ENCODE data around the gene OXNAD1. TPM values are rescaled to one million over a fixed set of nuclear protein-coding genes. Genes with fewer than 3 reads are reported as not detected.

The OXNAD1 gene
- total and polyA plus RNA-seq, 5 donors from 2014 or later = 31.1 to 109 (median 60.6) TPM

DNA sequence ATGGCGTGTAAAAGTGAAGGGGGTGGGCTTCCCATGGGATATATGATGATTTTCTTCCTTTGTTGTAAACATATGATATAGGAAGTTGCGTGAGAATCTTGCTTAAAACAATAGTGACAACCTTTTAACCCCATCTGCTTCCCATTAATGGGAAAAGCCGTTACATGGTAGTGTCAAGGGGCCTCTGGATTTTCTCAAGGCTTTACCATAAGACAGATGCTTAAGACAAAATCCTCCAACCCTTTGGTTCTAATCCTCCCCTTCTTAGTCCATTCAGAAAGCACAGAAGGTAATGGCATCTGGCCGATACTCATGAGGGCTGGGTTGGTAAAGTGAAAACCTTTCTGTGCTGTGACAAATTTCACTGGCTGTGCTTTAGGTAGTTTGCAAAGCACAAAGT lies 25.2 kb upstream of the OXNAD1 start:
- Mint-ChIP-seq H3K4me3 (no peak overlapping the region), H3K9me3 (no peaks in the 10 kb centered on the region), H3K27me3 (peaks cover 13% of the 10 kb centered on the region), H3K27ac (no peak overlapping the region), H3K4me1 (peaks cover 0 to 4% (median 0%) of the 10 kb centered on the region in 4 donors), H3K36me3 (peaks cover 3% of the 10 kb centered on the region)
- Histone ChIP-seq H3K27ac (ENCODE audit: insufficient read depth, low read length, poor library complexity, severe bottlenecking) (no peak overlapping the region), H3K4me1 (ENCODE audit: control insufficient read depth, insufficient read depth, low read length, poor library complexity, severe bottlenecking) (no peaks in the 10 kb centered on the region), H3K9me3 (ENCODE audit: control insufficient read depth in 2 of 2, low read length in 2 of 2) (no peaks in the 10 kb centered on the region), H3K36me3 (ENCODE audit: control insufficient read depth, insufficient read depth, low read length) (no peaks in the 10 kb centered on the region), H3K4me3 (ENCODE audit: low read depth, low read length) (no peak overlapping the region), H3K27me3 (ENCODE audit: control insufficient read depth, insufficient read depth, low read length) (no peaks in the 10 kb centered on the region)
- ATAC-seq (ENCODE audit: low read depth in 2 of 2) (no peak), DNase-seq (no peak)

DNA sequence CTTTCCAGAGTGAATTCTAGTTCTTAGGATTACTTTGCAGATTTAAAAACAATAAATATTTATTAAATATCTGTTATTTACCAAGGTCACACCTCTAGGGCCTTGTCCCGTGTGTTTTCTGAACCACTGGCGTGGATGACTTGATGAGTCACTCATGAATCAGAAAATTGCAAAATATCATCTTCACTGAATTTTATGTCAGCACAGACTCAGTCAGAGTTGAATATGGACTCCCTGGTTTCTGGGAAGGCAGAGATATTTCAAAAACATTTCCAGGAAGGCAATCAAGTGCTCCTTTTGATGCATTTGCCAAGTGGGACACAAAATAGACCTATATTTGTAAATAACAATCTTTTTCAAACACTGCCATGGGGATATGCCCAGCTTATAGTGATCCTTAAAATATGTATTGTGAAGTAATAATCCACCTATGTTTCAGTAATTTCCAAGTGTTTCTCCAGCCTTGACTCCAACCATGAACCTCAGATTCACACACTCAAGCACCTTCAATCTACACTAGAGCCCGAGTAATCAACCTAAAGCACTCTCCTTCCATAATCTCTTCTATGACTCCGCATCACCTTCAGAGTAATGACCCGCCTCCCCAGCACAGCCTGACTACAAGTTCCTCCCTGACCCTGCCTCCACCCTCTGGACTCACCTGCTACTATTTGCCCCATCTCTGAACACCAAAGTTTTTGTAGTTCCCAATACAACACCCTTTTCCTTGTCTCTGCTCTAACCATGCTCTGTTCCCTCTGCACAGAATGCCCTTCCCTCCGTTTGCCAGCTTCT lies 24.6 kb upstream of the OXNAD1 start:
- Mint-ChIP-seq H3K4me3 (no peak overlapping the region), H3K9me3 (no peaks in the 10 kb centered on the region), H3K36me3 (peaks cover 3% of the 10 kb centered on the region), H3K4me1 (peaks cover 0 to 4% (median 0%) of the 10 kb centered on the region in 4 donors), H3K27ac (peak overlapping the region in 2 of 3 donors; percentile 39 to 81), H3K27me3 (peaks cover 10% of the 10 kb centered on the region)
- H3K4me1 ChIP-seq (ENCODE audit: control insufficient read depth, insufficient read depth, low read length, poor library complexity, severe bottlenecking) = no peaks in the 10 kb centered on the region
- H3K9me3 ChIP-seq (ENCODE audit: control insufficient read depth in 2 of 2, low read length in 2 of 2) = no peaks in the 10 kb centered on the region
- H3K27me3 ChIP-seq (ENCODE audit: control insufficient read depth, insufficient read depth, low read length) = no peaks in the 10 kb centered on the region
- H3K4me3 ChIP-seq (ENCODE audit: low read depth, low read length) = no peak overlapping the region
- no peak overlapping the region for H3K27ac ChIP-seq (ENCODE audit: insufficient read depth, low read length, poor library complexity, severe bottlenecking)
- ATAC-seq (ENCODE audit: low read depth in 2 of 2) = no peak
- DNase-seq = peak in 1 of 3 donors; percentile 39
- no peaks in the 10 kb centered on the region for H3K36me3 ChIP-seq (ENCODE audit: control insufficient read depth, insufficient read depth, low read length)

DNA sequence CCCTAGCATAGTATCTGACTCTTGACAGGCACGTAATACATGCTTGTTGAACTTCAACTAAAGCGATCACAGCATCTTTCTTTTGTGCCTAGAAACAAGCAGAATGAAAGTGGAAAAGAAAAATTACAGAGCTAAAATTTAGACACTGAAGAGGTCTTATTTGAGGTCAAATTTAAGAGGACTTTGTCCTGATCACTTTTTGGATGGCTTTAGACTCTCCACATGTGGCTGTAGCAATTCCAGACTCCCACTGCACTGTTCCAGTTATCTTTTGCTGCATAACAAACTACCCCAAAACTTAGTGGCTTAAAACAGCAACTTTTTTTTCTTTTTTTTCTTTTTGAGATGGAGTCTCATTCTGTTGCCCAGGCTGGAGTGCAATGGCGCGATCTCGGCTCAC lies 23.8 kb upstream of the OXNAD1 start:
- no peak for DNase-seq
- H3K4me1 Mint-ChIP-seq = peaks cover 0 to 4% (median 0%) of the 10 kb centered on the region in 4 donors
- H3K27me3 ChIP-seq (ENCODE audit: control insufficient read depth, insufficient read depth, low read length) = no peaks in the 10 kb centered on the region
- peaks cover 10% of the 10 kb centered on the region for H3K27me3 Mint-ChIP-seq
- no peak overlapping the region for H3K4me3 ChIP-seq (ENCODE audit: low read depth, low read length)
- H3K36me3 Mint-ChIP-seq = peaks cover 3% of the 10 kb centered on the region
- H3K27ac ChIP-seq (ENCODE audit: insufficient read depth, low read length, poor library complexity, severe bottlenecking) = no peak overlapping the region
- H3K36me3 ChIP-seq (ENCODE audit: control insufficient read depth, insufficient read depth, low read length) = no peaks in the 10 kb centered on the region
- ATAC-seq (ENCODE audit: low read depth in 2 of 2) = no peak
- no peaks in the 10 kb centered on the region for H3K9me3 Mint-ChIP-seq
- H3K4me1 ChIP-seq (ENCODE audit: control insufficient read depth, insufficient read depth, low read length, poor library complexity, severe bottlenecking) = no peaks in the 10 kb centered on the region
- H3K9me3 ChIP-seq (ENCODE audit: control insufficient read depth in 2 of 2, low read length in 2 of 2) = no peaks in the 10 kb centered on the region
- no peak overlapping the region for H3K27ac Mint-ChIP-seq
- no peak overlapping the region for H3K4me3 Mint-ChIP-seq

DNA sequence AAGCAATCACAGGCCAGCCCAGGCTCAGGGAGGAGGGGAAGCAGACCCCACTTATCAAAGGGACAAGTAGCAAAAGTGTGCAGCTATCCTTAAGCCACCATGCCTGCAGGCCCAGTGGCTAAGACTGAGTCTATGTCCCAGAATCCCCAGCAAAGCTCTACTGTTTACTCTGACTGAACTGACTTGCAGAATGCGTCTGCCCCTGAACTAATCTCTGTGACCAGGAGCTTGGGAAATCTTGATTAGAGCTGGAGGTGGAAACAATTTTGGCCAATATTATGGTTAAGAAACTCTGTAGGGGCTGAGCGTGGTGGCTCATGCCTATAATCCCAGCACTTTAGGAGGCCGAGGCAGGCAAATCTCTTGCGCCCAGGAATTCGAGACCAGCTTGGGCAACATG lies 22.8 kb upstream of the OXNAD1 start:
- H3K36me3 Mint-ChIP-seq = peaks cover 3% of the 10 kb centered on the region
- peaks cover 8% of the 10 kb centered on the region for H3K27me3 Mint-ChIP-seq
- DNase-seq (no peak), ATAC-seq (ENCODE audit: low read depth in 2 of 2) (no peak)
- Histone ChIP-seq H3K27ac (ENCODE audit: insufficient read depth, low read length, poor library complexity, severe bottlenecking) (no peak overlapping the region), H3K36me3 (ENCODE audit: control insufficient read depth, insufficient read depth, low read length) (no peaks in the 10 kb centered on the region), H3K4me1 (ENCODE audit: control insufficient read depth, insufficient read depth, low read length, poor library complexity, severe bottlenecking) (no peaks in the 10 kb centered on the region), H3K9me3 (ENCODE audit: control insufficient read depth in 2 of 2, low read length in 2 of 2) (no peaks in the 10 kb centered on the region), H3K27me3 (ENCODE audit: control insufficient read depth, insufficient read depth, low read length) (no peaks in the 10 kb centered on the region), H3K4me3 (ENCODE audit: low read depth, low read length) (no peak overlapping the region)
- H3K9me3 Mint-ChIP-seq = no peaks in the 10 kb centered on the region
- no peak overlapping the region for H3K4me3 Mint-ChIP-seq
- H3K4me1 Mint-ChIP-seq = peaks cover 0 to 5% (median 2%) of the 10 kb centered on the region in 4 donors
- no peak overlapping the region for H3K27ac Mint-ChIP-seq

DNA sequence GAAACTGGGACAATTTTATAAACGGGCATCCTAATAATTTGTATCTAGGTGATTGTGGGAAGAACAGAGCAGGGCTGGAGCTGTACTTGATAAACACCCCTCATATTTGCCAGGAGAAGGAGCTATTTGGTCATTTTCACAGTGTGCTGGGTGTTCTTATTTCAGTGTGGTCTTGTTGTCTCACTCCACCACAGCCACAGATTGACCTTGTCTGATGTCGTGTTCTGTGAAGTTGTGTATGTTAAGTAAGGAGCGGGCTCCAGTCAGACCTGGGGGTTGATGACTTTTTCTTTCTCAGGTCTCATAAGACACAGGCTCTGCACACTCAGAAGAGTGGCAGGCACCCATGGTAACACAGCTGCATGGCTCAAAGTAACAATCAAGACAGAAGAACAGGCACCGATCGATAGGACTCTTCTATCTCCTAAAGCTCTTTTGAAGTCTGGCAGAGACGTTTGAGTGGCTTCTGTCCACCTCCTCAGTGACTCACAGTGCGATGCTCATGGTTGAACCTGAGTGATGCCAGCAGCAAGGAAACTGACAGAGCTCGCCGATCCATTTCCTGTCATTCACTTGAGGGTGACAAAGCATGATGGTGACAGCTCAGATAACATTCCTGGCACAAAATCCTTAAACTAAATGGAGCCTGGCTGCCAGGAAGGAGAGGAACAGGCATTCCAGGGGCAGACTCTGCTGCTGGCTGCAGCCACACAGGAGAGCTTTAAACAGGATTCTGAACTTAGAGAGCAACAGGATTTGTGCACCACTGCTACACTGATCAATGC lies 21.1 kb upstream of the OXNAD1 start:
- H3K36me3 ChIP-seq (ENCODE audit: control insufficient read depth, insufficient read depth, low read length) = no peaks in the 10 kb centered on the region
- peaks cover 5% of the 10 kb centered on the region for H3K4me1 ChIP-seq (ENCODE audit: control insufficient read depth, insufficient read depth, low read length, poor library complexity, severe bottlenecking)
- Mint-ChIP-seq H3K36me3 (peaks cover 3% of the 10 kb centered on the region), H3K4me1 (peaks cover 0 to 10% (median 2%) of the 10 kb centered on the region in 4 donors), H3K27ac (peak overlapping the region in 1 of 3 donors; percentile 0), H3K9me3 (no peaks in the 10 kb centered on the region), H3K27me3 (peaks cover 5% of the 10 kb centered on the region), H3K4me3 (no peak overlapping the region)
- H3K9me3 ChIP-seq (ENCODE audit: control insufficient read depth in 2 of 2, low read length in 2 of 2) = no peaks in the 10 kb centered on the region
- DNase-seq (no peak), ATAC-seq (ENCODE audit: low read depth in 2 of 2) (no peak)
- H3K4me3 ChIP-seq (ENCODE audit: low read depth, low read length) = no peak overlapping the region
- H3K27me3 ChIP-seq (ENCODE audit: control insufficient read depth, insufficient read depth, low read length) = no peaks in the 10 kb centered on the region
- no peak overlapping the region for H3K27ac ChIP-seq (ENCODE audit: insufficient read depth, low read length, poor library complexity, severe bottlenecking)

DNA sequence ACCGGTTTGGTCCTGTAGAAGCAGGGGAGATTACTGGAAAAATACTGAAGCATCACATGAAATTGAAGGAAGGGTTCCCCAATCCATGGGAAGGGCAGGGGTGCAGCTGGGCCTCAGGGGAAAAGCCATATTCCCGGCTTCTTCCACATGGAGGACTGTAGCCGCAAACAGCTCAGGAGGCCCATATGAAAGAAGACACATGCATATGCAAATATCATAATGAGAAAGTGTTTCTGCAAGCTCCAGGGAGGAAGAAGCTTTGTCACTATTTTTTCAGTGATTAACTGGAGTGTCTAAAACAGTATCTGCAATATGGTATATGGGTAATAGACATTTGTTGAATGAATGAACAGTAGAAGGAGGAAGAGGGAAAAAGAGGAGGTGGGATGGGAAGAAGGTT lies 19.4 kb upstream of the OXNAD1 start:
- Histone ChIP-seq H3K27ac (ENCODE audit: insufficient read depth, low read length, poor library complexity, severe bottlenecking) (no peak overlapping the region), H3K36me3 (ENCODE audit: control insufficient read depth, insufficient read depth, low read length) (no peaks in the 10 kb centered on the region), H3K27me3 (ENCODE audit: control insufficient read depth, insufficient read depth, low read length) (no peaks in the 10 kb centered on the region), H3K4me3 (ENCODE audit: low read depth, low read length) (no peak overlapping the region), H3K4me1 (ENCODE audit: control insufficient read depth, insufficient read depth, low read length, poor library complexity, severe bottlenecking) (peaks cover 5% of the 10 kb centered on the region), H3K9me3 (ENCODE audit: control insufficient read depth in 2 of 2, low read length in 2 of 2) (no peaks in the 10 kb centered on the region)
- peaks cover 0 to 10% (median 1%) of the 10 kb centered on the region in 4 donors for H3K4me1 Mint-ChIP-seq
- DNase-seq = no peak
- no peak overlapping the region for H3K4me3 Mint-ChIP-seq
- H3K27ac Mint-ChIP-seq = no peak overlapping the region
- peaks cover 3% of the 10 kb centered on the region for H3K36me3 Mint-ChIP-seq
- no peak for ATAC-seq (ENCODE audit: low read depth in 2 of 2)
- H3K9me3 Mint-ChIP-seq = no peaks in the 10 kb centered on the region
- H3K27me3 Mint-ChIP-seq = peaks cover 5% of the 10 kb centered on the region

DNA sequence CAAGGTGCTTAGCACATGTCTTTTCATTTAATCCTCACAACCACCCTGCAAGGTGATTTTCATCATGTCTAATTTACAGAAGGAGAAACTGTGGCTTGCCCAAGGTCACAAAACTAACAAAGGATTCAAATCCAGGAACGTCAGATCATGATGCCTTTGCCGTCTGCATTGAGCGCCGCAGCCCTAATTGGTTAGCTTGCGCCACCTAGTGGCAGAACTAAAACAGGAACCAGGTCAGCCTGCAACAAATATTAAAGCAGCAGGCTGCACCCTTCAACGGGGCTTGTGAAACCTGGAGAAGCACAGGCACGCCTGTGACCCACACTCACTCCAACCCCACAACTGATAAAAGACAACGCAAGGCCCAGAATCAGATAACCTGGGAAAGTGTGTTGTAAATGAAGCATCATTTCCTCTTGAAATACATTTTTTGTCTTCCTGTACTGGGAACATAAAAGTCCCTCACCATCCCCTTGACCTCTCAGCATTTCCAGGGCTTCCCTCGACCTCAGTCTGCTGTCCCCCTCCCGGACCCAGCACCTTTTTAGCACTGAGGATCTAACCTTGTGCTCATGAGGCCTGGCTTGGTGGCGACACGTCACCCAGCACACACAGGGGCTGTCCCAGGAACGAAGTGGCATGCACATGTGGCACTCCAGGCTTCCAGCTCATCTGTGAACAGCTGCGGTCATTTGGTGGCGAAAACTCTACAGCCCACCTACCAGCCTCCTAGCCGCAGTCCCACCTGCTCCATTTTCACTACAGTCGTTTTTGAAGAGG lies 17.5 kb upstream of the OXNAD1 start:
- peak; percentile 62 to 84 (median 74) for DNase-seq
- H3K27ac Mint-ChIP-seq = peak overlapping the region in 2 of 3 donors; percentile 36 to 67
- peaks cover 5% of the 10 kb centered on the region for H3K4me1 ChIP-seq (ENCODE audit: control insufficient read depth, insufficient read depth, low read length, poor library complexity, severe bottlenecking)
- no peak overlapping the region for H3K27ac ChIP-seq (ENCODE audit: insufficient read depth, low read length, poor library complexity, severe bottlenecking)
- H3K36me3 Mint-ChIP-seq = peaks cover 3% of the 10 kb centered on the region
- peaks cover 5% of the 10 kb centered on the region for H3K27me3 Mint-ChIP-seq
- H3K4me1 Mint-ChIP-seq = peaks cover 0 to 10% (median 0%) of the 10 kb centered on the region in 4 donors
- H3K9me3 ChIP-seq (ENCODE audit: control insufficient read depth in 2 of 2, low read length in 2 of 2) = no peaks in the 10 kb centered on the region
- peak; percentile 76 to 86 for ATAC-seq (ENCODE audit: low read depth in 2 of 2)
- H3K27me3 ChIP-seq (ENCODE audit: control insufficient read depth, insufficient read depth, low read length) = no peaks in the 10 kb centered on the region
- peak overlapping the region; percentile 64 for H3K4me3 ChIP-seq (ENCODE audit: low read depth, low read length)
- no peaks in the 10 kb centered on the region for H3K9me3 Mint-ChIP-seq
- H3K4me3 Mint-ChIP-seq = peak overlapping the region in 2 of 4 donors; percentile 16 to 45
- H3K36me3 ChIP-seq (ENCODE audit: control insufficient read depth, insufficient read depth, low read length) = no peaks in the 10 kb centered on the region

Measured in CD4-positive, CD25-positive, alpha-beta regulatory T cell (primary cell).